ENCODE measurements around the gene PRRT1.
A peak's percentile ranks its signal among the peaks of the same experiment; 100 is the strongest.
"Not testable (repeated sequence)": the region's sequence is repeated elsewhere in the genome, so short reads cannot be mapped to it uniquely, and the experiment has no call there.

Gene PRRT1

DNA sequence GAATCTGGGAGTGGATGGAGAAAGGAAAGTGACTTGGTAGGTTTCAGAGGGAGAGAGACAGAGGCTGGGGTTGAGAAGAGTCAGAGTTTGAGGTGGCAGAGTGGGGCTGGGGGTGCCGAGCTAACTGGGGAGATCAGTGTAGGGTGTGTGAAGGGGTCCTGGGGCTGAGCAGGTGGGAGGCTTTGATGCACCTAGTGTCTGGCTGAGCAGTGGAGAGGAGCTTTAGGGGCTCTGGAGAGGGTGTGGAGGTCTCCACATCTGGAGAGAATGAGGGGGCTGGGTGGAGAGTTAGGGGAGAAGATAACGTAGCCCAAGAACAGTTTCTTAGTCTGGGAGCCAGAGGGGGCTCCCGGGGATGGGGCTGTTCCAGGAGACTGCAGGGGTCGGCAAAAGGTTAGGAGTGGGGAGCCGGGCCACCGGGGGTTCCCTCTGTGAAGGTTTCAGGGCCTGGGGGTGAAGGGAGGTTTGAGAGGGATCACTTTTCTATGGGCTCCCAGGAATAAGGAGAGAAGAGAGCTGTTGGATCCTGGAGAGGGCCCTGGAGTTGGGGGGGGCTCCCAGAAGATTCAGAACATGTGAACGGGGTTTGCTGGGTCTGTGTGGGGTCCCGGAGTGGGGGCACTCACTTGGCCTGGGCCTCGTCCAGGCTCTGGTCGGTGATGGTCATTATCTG is 37.5 kb upstream of the PRRT1 start:
- TF ChIP-seq FOXM1 (IDR thresholded peaks at IDR 0.05; ENCODE audit: borderline replicate concordance): 0 out of 2 replicates have a peak, but pooled peaks have one; percentile 45
- no peak for TF ChIP-seq SP1 (IDR thresholded peaks at IDR 0.05)
- ChIA-PET CTCF (interaction anchor here (0.6 kb wide), 1 partner anchor 91 kb away, joined by 4 read pairs; no protein-coding TSS in a partner anchor), POLR2A (interaction anchor here (11.7 kb wide), 1 partner anchor 11 kb away, joined by 153 read pairs; the partner anchor contains the start of genes AGPAT1 and RNF5)
- DNase-seq (ENCODE audit: extremely low spot score): no peak

DNA sequence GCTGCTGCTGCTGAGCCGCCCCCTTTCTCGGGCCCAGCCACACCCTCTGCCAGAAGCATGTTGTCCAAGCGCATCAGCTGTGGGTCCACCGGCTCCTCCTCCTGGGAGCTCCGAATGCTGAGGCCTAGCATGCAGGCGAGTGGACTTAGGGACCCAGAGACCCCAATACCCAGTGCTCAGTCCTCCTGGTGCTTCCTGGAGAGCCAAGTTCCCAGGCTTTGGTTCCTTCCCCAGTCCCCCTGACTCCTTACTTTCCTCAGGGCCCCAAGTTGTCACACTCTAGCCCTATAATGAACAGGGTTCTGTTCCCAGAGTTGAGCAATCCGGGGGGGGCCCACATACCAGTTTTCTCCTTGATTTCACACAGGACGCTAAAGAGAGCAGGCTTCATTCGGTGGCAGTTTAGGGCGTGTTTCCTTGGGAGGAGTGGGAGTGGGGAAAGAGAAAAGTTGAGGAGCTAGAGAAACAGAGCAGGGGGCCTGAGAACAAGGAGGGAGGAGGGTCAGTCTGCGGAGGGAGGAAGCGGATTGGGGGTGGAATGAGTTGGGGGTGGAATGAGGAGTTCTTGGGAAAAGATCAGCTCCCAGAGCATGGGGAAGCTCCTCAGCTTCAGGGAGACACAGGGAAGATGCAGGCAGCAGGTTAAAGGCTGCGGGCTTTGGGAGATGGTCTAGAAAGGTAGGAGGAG is 36.8 kb upstream of the PRRT1 start:
- TF ChIP-seq FOXA1 (IDR thresholded peaks at IDR 0.05) (no peak), HDGF (IDR thresholded peaks at IDR 0.05; ENCODE audit: borderline replicate concordance) (no peak), CTBP1 (IDR thresholded peaks at IDR 0.05; ENCODE audit: borderline replicate concordance) (no peak), ARNT (IDR thresholded peaks at IDR 0.05) (no peak), ELF4 (IDR thresholded peaks at IDR 0.05) (no peak), FOXM1 (IDR thresholded peaks at IDR 0.05; ENCODE audit: borderline replicate concordance) (no peak), BHLHE40 (IDR thresholded peaks at IDR 0.05; ENCODE audit: borderline replicate concordance) (no peak), SP1 (IDR thresholded peaks at IDR 0.05) (no peak), TARDBP (IDR thresholded peaks at IDR 0.05) (no peak), ZNF384 (IDR thresholded peaks at IDR 0.05) (no peak), FOXK2 (IDR thresholded peaks at IDR 0.05) (no peak), LEF1 (IDR thresholded peaks at IDR 0.05; ENCODE audit: borderline replicate concordance) (no peak), NFRKB (IDR thresholded peaks at IDR 0.05) (no peak), SUZ12 (IDR thresholded peaks at IDR 0.05) (no peak), L3MBTL2 (conservative IDR thresholded peaks at IDR 0.05) (no peak)
- TF ChIP-seq, protein P1, sequence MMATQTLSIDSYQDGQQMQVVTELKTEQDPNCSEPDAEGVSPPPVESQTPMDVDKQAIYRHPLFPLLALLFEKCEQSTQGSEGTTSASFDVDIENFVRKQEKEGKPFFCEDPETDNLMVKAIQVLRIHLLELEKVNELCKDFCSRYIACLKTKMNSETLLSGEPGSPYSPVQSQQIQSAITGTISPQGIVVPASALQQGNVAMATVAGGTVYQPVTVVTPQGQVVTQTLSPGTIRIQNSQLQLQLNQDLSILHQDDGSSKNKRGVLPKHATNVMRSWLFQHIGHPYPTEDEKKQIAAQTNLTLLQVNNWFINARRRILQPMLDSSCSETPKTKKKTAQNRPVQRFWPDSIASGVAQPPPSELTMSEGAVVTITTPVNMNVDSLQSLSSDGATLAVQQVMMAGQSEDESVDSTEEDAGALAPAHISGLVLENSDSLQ (IDR thresholded peaks at IDR 0.05): no peak
- POLR2A ChIA-PET: interaction anchor here (11.7 kb wide), 1 partner anchor 10 kb away, joined by 153 read pairs; the partner anchor contains the start of genes AGPAT1 and RNF5
- CTCF ChIA-PET: interaction anchor here (0.6 kb wide), 1 partner anchor 90 kb away, joined by 4 read pairs; no protein-coding TSS in a partner anchor
- DNase-seq (ENCODE audit: extremely low spot score): no peak

GRCh38 chr6:32187725-32188380 is 36.1 kb upstream of the PRRT1 start:
- CTCF ChIA-PET; DNase-seq (ENCODE audit: extremely low spot score): not testable (repeated sequence)
- POLR2A ChIA-PET: interaction anchor here (11.7 kb wide), 1 partner anchor 10 kb away, joined by 153 read pairs; the partner anchor contains the start of genes AGPAT1 and RNF5

GRCh38 chr6:32187009-32187709 is 35.4 kb upstream of the PRRT1 start:
- TF ChIP-seq FOXM1 (IDR thresholded peaks at IDR 0.05; ENCODE audit: borderline replicate concordance) (no peak), L3MBTL2 (conservative IDR thresholded peaks at IDR 0.05) (no peak), ELF4 (IDR thresholded peaks at IDR 0.05) (no peak), CTBP1 (IDR thresholded peaks at IDR 0.05; ENCODE audit: borderline replicate concordance) (no peak), SUZ12 (IDR thresholded peaks at IDR 0.05) (no peak), FOXA1 (IDR thresholded peaks at IDR 0.05) (no peak), ARNT (IDR thresholded peaks at IDR 0.05) (no peak), LEF1 (IDR thresholded peaks at IDR 0.05; ENCODE audit: borderline replicate concordance) (no peak), FOXK2 (IDR thresholded peaks at IDR 0.05) (no peak), HDGF (IDR thresholded peaks at IDR 0.05; ENCODE audit: borderline replicate concordance) (no peak), ZNF384 (IDR thresholded peaks at IDR 0.05) (no peak)
- TF ChIP-seq, protein P1 (IDR thresholded peaks at IDR 0.05): no peak
- no peak for DNase-seq (ENCODE audit: extremely low spot score)
- POLR2A ChIA-PET: interaction anchor here (11.7 kb wide), 1 partner anchor 9 kb away, joined by 153 read pairs; the partner anchor contains the start of genes AGPAT1 and RNF5
- CTCF ChIA-PET: no interaction called here

GRCh38 chr6:32186151-32186840 is 34.6 kb upstream of the PRRT1 start:
- POLR2A ChIA-PET: interaction anchor here (1.3 to 11.7 kb wide), 2 partner anchors 8 to 10 kb away, joined by 3 to 153 read pairs; partner anchors contain the start of genes AGPAT1 and RNF5
- CTCF ChIA-PET; DNase-seq (ENCODE audit: extremely low spot score): not testable (repeated sequence)

- peak; percentile 51 for DNase-seq (ENCODE audit: extremely low spot score)
- POLR2A ChIA-PET: interaction anchor here (1.3 kb wide), 1 partner anchor 9 kb away, joined by 3 read pairs; the partner anchor contains the start of gene AGPAT1
- CTCF ChIA-PET: not testable (repeated sequence)
Observed at GRCh38 chr6:32185681-32186131, 34.0 kb upstream of the PRRT1 start.

Measured in HEK293T (cell line).